Measurements from ENCODE around the gene OR5D16. TPM values are rescaled to one million over a fixed set of nuclear protein-coding genes. Genes with fewer than 3 reads are reported as not detected.
"Not testable (repeated sequence)": the region's sequence is repeated elsewhere in the genome, so short reads cannot be mapped to it uniquely, and the experiment has no call there.

OR5D16 gene
- total RNA-seq, 1 experiment from 2014 or later: not detected

DNA sequence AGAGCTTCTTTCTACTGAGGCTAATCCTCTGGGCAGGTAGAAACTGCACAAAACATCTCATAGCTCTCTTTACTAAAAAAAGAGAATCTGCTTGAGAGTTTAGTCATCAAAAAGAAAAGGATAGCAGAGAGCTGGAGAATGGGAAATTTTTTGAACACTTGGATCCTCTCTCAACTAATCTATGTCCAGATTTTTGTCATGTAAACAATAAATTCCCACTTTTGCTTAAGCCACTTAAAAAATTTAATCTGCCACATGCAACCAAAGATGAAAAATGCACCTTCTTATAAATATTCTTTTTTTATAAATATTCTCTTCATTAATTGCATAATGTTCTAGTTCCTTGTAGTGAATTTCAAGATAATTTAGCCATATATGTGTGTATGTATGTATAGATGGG is 10.5 kb downstream of the OR5D16 start:
- Histone ChIP-seq H3K36me3 (ENCODE audit: insufficient read depth, low read length, poor library complexity, severe bottlenecking) (no peaks in the 10 kb centered on the region), H3K4me3 (ENCODE audit: low read depth, low read length, poor library complexity, severe bottlenecking) (no peak overlapping the region), H3K27me3 (replicated peaks; ENCODE audit: insufficient read depth, low read depth, low read length, poor library complexity) (no peaks in the 10 kb centered on the region), H3K9me3 (ENCODE audit: low read depth, low read length, poor library complexity, severe bottlenecking) (no peaks in the 10 kb centered on the region), H3K4me1 (ENCODE audit: insufficient read depth, low read length, poor library complexity, severe bottlenecking) (no peaks in the 10 kb centered on the region), H3K27ac (ENCODE audit: low read depth, low read length, poor library complexity, severe bottlenecking) (no peak overlapping the region)
- ChIA-PET CTCF (no interaction called here), POLR2A (ENCODE audit: low non-redundant PET) (no interaction called here)
- TF ChIP-seq EZH2 (IDR thresholded peaks at IDR 0.05; ENCODE audit: borderline replicate concordance, low read depth, low read length, poor library complexity, severe bottlenecking) (no peak), CTCF (conservative IDR thresholded peaks at IDR 0.05; ENCODE audit: low read depth, low read length) (no peak)
- no TSS peak for BruUV-seq (replicated peaks)
- DNase-seq (ENCODE audit: low spot score): no peak
- intact Hi-C loops (cut with micrococcal nuclease; ENCODE audit: unreplicated experiment): no loop called here

DNA sequence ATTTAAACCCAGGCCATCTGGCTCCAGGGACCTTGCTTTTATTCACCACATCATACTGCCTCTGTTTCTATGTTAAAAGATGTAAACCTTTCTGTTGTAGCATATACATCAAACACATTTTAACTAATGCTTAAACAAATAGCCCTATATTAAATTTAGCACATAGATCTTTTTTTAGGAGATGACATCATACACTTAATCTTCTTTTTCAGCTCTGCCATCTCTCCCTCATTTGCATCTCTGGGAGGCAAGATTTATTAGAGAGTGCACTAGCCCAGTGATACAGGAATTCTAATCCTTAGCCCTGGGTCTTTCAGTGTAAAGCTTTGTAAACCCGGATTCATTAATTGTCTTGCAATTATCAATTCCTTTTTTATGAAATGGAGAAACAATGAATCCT is 13.6 kb downstream of the OR5D16 start:
- TF ChIP-seq CTCF (conservative IDR thresholded peaks at IDR 0.05; ENCODE audit: low read depth, low read length): no peak
- TF ChIP-seq EZH2 (IDR thresholded peaks at IDR 0.05; ENCODE audit: borderline replicate concordance, low read depth, low read length, poor library complexity, severe bottlenecking): no peak
- no peak overlapping the region for H3K27ac ChIP-seq (ENCODE audit: low read depth, low read length, poor library complexity, severe bottlenecking)
- no TSS peak for BruUV-seq (replicated peaks)
- no peak overlapping the region for H3K4me3 ChIP-seq (ENCODE audit: low read depth, low read length, poor library complexity, severe bottlenecking)
- POLR2A ChIA-PET (ENCODE audit: low non-redundant PET): no interaction called here
- intact Hi-C loops (cut with micrococcal nuclease; ENCODE audit: unreplicated experiment): no loop called here
- H3K9me3 ChIP-seq (ENCODE audit: low read depth, low read length, poor library complexity, severe bottlenecking): no peaks in the 10 kb centered on the region
- no peaks in the 10 kb centered on the region for H3K36me3 ChIP-seq (ENCODE audit: insufficient read depth, low read length, poor library complexity, severe bottlenecking)
- H3K4me1 ChIP-seq (ENCODE audit: insufficient read depth, low read length, poor library complexity, severe bottlenecking): no peaks in the 10 kb centered on the region
- H3K27me3 ChIP-seq (replicated peaks; ENCODE audit: insufficient read depth, low read depth, low read length, poor library complexity): no peaks in the 10 kb centered on the region
- no peak for DNase-seq (ENCODE audit: low spot score)
- CTCF ChIA-PET: no interaction called here

GRCh38 chr11:55854704-55855103 is 16.2 kb downstream of the OR5D16 start:
- no peak for DNase-seq (ENCODE audit: low spot score)
- no TSS peak for BruUV-seq (replicated peaks)
- CTCF ChIA-PET: no interaction called here
- TF ChIP-seq EZH2 (IDR thresholded peaks at IDR 0.05; ENCODE audit: borderline replicate concordance, low read depth, low read length, poor library complexity, severe bottlenecking) (no peak), CTCF (conservative IDR thresholded peaks at IDR 0.05; ENCODE audit: low read depth, low read length) (no peak)
- POLR2A ChIA-PET (ENCODE audit: low non-redundant PET): no interaction called here
- Histone ChIP-seq H3K36me3 (ENCODE audit: insufficient read depth, low read length, poor library complexity, severe bottlenecking) (no peaks in the 10 kb centered on the region), H3K4me1 (ENCODE audit: insufficient read depth, low read length, poor library complexity, severe bottlenecking) (no peaks in the 10 kb centered on the region), H3K9me3 (ENCODE audit: low read depth, low read length, poor library complexity, severe bottlenecking) (no peaks in the 10 kb centered on the region), H3K27ac (ENCODE audit: low read depth, low read length, poor library complexity, severe bottlenecking) (no peak overlapping the region), H3K27me3 (replicated peaks; ENCODE audit: insufficient read depth, low read depth, low read length, poor library complexity) (no peaks in the 10 kb centered on the region), H3K4me3 (ENCODE audit: low read depth, low read length, poor library complexity, severe bottlenecking) (no peak overlapping the region)
- intact Hi-C loops (cut with micrococcal nuclease; ENCODE audit: unreplicated experiment): no loop called here

DNA sequence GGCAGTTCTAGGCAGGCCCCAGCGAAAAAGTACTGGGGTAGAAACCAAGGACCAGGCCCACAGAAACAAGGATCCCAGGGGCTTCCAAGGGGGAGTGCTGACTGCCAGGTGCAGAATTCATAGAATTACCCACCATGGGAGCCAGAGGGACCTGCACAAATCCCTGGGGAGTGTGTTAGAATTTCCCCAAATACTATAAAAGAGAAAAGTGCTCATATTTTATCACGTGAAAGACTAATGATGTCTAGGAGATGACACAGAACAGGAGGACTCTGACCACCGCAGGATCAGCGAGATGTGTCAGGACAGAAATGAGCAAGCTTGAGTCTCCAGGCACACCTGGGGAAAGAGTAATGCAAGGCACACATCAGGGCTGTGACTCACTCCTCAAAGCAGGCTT is 28.8 kb downstream of the OR5D16 start:
- CTCF ChIA-PET; intact Hi-C loops (cut with micrococcal nuclease; ENCODE audit: unreplicated experiment); BruUV-seq (replicated peaks); H3K4me1 ChIP-seq (ENCODE audit: insufficient read depth, low read length, poor library complexity, severe bottlenecking); H3K27ac ChIP-seq (ENCODE audit: low read depth, low read length, poor library complexity, severe bottlenecking); H3K4me3 ChIP-seq (ENCODE audit: low read depth, low read length, poor library complexity, severe bottlenecking); DNase-seq (ENCODE audit: low spot score); H3K27me3 ChIP-seq (replicated peaks; ENCODE audit: insufficient read depth, low read depth, low read length, poor library complexity); H3K9me3 ChIP-seq (ENCODE audit: low read depth, low read length, poor library complexity, severe bottlenecking); H3K36me3 ChIP-seq (ENCODE audit: insufficient read depth, low read length, poor library complexity, severe bottlenecking); POLR2A ChIA-PET (ENCODE audit: low non-redundant PET): not testable (repeated sequence)

- H3K4me3 ChIP-seq (ENCODE audit: low read depth, low read length, poor library complexity, severe bottlenecking); POLR2A ChIA-PET (ENCODE audit: low non-redundant PET); DNase-seq (ENCODE audit: low spot score); BruUV-seq (replicated peaks); H3K27me3 ChIP-seq (replicated peaks; ENCODE audit: insufficient read depth, low read depth, low read length, poor library complexity); H3K27ac ChIP-seq (ENCODE audit: low read depth, low read length, poor library complexity, severe bottlenecking); intact Hi-C loops (cut with micrococcal nuclease; ENCODE audit: unreplicated experiment); CTCF ChIA-PET; H3K9me3 ChIP-seq (ENCODE audit: low read depth, low read length, poor library complexity, severe bottlenecking); H3K4me1 ChIP-seq (ENCODE audit: insufficient read depth, low read length, poor library complexity, severe bottlenecking); H3K36me3 ChIP-seq (ENCODE audit: insufficient read depth, low read length, poor library complexity, severe bottlenecking): not testable (repeated sequence)
Observed at GRCh38 chr11:55872731-55873130, 34.2 kb downstream of the OR5D16 start.

DNA sequence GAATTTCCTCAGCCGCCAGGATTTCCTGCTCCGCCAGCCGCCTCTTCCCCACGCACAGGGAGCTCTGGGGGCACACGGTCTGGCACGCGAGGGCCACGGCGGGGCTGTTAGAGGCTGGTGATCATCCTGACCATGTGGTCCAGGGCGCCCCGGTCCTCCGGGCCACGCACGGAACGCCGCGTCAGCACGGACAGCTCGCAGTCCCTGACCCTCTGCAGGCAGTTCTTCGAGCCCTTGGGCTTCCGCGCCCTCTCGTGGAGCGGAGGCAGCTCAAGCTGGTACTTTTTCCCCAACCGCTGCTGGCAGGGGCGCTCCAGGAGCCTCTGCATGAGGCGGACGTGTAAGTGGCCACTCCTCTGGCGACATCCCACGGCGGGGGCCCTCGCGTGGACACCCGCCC is 34.6 kb downstream of the OR5D16 start:
- CTCF ChIA-PET; POLR2A ChIA-PET (ENCODE audit: low non-redundant PET); H3K9me3 ChIP-seq (ENCODE audit: low read depth, low read length, poor library complexity, severe bottlenecking); H3K36me3 ChIP-seq (ENCODE audit: insufficient read depth, low read length, poor library complexity, severe bottlenecking); H3K27ac ChIP-seq (ENCODE audit: low read depth, low read length, poor library complexity, severe bottlenecking); DNase-seq (ENCODE audit: low spot score); H3K4me3 ChIP-seq (ENCODE audit: low read depth, low read length, poor library complexity, severe bottlenecking); H3K27me3 ChIP-seq (replicated peaks; ENCODE audit: insufficient read depth, low read depth, low read length, poor library complexity); H3K4me1 ChIP-seq (ENCODE audit: insufficient read depth, low read length, poor library complexity, severe bottlenecking); BruUV-seq (replicated peaks); intact Hi-C loops (cut with micrococcal nuclease; ENCODE audit: unreplicated experiment): not testable (repeated sequence)
